DMS153 (cell line): Measurements from ENCODE around the gene TMPRSS11D.

ENCODE experiments used
- DNase-seq: peaks from one replicate; lab custom pipeline; 2025; lab: John Stamatoyannopoulos, UW

The TMPRSS11D gene, protein sequence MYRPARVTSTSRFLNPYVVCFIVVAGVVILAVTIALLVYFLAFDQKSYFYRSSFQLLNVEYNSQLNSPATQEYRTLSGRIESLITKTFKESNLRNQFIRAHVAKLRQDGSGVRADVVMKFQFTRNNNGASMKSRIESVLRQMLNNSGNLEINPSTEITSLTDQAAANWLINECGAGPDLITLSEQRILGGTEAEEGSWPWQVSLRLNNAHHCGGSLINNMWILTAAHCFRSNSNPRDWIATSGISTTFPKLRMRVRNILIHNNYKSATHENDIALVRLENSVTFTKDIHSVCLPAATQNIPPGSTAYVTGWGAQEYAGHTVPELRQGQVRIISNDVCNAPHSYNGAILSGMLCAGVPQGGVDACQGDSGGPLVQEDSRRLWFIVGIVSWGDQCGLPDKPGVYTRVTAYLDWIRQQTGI

DNA sequence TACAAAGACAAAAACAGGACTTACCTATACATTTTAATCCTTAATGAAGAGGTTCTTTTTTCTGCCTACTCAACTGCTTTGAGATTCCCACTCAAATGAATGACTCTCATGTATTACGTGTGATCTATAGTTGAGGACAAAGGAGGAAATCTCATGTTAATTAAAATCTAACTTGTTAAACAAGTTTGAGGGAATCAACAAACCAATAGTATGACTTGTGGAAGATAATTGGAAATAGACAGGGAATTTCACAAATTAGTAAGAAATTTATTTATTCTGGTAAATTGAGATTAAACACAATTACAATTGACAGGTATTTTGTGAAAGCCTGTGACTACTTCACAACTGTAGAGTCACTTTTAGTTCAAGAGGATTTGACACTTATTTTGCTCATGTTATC is at the start of gene TMPRSS11D:
Gene TMPRSS11D (minus strand): TSS at position 101 of the 400 bp plus-strand sequence. CDS start 69 bp downstream, at position 32.
- no peak for DNase-seq

DNA sequence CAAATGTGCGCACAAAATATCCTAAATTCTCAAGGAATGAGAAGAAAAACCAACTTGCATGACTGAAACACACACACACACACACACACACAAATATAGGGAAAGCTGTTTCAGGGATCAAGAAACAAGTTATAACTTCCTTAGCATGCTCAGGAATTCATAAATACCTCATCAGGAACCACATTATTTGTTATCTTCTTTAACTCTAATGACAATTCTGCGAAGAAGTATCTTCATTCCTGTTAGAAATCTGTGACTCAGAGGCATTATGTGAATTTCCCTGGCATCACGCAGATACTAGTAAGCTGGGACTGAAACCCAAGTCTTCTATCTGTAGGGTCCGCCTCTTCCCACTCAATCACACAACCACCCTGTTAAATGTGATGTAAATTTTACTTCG is 49.2 kb upstream of the TMPRSS11D start:
- no peak for DNase-seq

DNA sequence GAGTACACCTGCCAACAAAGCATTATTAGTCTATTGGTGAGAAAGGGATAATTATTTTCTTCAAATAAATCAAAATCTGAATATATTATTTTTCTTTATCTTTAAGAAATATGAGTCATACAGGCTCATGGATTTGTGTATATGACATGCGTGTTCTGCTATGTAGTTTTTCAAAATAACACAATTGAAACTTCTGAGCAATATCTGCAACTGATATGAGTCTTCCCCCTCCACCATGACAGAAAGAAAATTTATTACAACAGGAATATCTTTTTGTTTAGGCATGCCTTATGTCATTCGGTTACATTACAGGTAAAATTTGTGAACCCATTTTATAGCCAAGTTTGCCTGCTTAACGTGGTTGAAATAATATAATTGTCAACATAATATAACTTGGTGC is 47.5 kb upstream of the TMPRSS11D start:
- no peak for DNase-seq

DNA sequence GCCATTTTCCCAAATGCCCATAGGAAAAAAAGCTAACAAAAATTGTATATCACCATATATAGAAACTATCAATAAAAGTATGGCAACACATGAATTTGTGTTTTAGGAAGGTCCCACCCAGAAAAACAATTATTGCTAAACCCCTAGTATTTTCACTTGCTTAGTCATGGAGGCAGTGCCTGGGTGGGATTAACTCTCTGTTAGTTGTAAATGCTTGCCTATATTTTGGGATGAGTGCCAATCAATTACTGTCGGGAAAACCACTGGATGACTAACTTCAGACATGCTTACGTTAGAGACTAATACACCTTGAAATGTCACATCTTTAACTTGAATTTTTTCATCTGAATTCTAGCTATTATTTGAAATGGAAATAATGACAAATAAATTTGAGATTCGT is 45.6 kb upstream of the TMPRSS11D start:
- no peak for DNase-seq

DNA sequence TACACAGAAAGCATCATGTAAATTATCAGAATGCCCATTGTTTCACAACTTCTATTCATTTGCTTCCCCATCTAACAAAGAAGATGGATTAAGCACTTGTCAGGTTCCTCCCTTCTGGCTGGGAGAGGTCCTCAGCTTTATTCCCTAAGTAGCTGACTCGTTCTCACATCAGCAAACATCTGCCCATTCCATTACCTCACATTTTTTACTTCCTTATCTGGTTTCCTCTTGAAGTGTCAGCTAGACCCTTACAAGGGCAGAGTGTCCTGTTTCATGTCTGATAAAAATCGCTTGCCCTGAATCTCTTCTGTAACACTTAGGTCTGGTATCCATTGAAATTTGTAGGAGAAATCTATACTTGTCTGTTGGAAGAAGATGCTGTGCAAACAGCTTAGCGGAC is 44.7 kb upstream of the TMPRSS11D start:
- DNase-seq = peak; percentile 52

DNA sequence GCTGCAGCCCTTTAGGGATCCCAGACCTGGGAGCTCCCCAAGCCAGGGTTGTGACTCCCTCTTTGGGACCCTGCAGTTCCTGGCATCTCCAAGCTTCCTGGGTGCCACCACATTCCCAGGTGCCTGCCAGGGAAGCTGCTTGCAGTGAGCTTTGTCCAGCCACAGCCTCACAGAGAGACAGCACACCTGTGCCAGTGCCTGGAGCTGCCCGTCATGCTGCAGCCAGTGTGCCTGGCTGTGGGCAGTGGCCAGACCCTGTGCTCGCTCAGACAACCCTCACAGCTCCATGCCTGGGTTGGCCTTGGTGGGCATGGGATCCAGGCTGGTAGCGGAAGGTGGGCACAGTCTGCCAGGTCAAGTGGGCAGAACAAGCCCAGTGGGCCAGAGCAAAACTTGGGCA is 43.4 kb upstream of the TMPRSS11D start:
- DNase-seq = no peak

DNA sequence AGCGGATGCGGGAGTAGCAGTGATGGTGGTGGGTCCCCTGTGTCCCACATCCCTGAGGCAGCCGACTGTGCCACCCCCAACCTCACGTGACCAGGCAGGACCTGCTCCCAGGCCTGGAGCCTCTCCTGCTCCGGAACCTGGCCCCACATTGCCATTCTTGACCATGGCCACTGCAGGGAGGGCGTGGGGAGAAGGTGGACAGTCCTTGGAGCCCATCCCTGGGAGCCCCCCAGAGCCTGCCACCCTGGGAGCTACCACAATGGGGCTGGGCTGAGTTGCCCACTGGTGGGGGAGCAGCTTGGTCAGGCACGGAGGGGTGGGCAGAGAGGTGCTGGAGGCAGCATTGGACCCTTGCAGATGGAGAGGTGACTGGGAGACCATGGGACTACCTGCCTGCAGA is 42.7 kb upstream of the TMPRSS11D start:
- no peak for DNase-seq

DNA sequence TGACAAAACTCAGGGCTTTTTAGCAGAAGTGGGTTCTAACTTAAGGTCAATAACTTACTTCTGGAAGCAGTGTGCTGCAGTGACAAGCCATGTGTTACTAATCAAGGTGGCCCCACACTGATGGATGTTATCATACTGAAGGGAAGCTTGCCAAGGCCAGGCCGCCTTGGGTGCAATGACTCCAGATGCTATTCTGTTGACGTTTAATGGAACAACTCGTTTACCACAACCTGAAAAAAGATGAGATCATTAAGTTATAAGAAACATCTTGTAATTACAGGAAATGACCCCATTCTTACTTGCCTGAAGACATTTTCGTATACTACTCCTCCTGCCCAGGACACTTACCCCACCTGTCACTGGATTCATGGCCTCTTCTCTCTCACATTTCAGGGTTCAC is 38.9 kb upstream of the TMPRSS11D start:
- DNase-seq = no peak

DNA sequence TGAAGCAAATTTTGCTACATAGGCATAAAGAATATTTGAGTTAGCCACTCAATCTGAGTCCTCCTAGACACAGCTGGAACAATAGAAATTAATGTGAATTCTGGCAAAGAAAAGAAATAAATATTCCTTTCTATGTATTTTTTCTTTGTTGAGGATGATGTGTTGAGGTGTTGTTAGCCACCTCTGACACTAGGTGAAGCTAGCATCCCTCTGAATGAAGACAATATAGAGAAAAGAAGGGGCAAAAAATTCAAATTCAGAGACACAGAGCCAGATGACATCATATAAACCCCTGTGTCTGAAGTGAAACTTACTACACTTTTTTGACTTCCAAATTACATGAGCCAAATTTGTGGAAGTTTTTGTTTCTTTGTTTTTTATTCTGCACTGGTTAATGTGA is 34.6 kb upstream of the TMPRSS11D start:
- no peak for DNase-seq

DNA sequence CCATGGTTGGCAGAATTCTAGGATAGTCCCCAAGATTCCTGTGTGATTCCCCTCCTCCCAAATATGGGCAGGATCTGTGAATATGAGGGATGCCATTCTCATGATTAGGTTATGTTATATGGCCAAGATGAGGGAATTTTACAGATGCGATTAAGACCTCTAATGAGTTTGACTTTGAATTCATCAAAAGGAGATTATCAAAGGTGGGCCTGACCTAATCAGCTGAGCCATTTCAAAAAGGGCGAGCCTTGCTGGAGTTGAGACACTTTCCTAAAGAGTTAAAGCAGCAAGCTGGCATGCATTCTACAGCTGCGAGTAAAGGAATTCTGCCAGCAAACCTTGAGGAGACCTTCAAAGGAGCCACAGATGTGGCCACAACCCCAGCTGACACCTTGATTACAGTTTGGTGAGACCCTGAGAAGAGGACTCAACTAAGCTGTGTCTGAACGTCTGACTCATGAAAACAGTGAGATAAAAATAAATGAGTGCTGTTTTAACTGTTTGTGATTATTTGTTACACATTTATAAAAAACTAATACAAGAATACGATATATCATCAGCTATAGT is 31.7 kb upstream of the TMPRSS11D start:
- no peak for DNase-seq

DNA sequence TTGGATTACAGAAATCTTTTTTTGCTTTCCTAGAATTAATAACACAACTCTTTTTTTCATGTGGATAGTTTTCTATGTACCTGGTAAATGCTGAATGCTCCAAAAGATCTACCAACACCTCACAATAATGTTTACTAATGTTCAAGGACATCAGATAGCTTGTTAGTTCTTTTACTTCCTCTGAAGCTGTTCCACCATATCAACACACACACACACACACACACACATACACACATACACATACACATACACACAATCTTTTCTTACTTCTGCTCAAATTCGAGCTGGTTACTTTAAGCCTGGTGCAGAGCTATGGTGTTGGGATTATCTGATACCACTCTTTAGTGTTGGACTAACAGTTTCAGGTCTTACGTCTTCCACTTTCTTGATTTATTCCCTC is 28.3 kb upstream of the TMPRSS11D start:
- DNase-seq = no peak

DNA sequence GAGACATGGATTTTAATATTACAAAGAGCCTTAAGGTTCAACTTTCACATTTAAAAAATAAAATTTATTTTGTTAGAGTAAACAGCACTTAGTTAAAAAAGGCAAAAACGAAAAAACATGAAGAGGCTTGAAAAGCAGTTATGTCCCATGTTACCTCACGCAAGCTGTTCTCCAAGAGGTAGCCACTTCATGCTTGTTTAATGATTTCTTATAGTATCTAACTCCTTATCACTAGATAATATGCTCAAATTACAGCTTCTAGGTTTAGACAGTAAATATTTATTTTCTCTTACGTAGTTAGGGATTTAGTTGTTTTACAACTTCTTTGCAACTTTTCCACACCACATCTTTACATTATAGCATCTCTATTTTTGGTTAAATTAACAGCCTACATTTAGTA is 27.8 kb upstream of the TMPRSS11D start:
- DNase-seq = no peak

DNA sequence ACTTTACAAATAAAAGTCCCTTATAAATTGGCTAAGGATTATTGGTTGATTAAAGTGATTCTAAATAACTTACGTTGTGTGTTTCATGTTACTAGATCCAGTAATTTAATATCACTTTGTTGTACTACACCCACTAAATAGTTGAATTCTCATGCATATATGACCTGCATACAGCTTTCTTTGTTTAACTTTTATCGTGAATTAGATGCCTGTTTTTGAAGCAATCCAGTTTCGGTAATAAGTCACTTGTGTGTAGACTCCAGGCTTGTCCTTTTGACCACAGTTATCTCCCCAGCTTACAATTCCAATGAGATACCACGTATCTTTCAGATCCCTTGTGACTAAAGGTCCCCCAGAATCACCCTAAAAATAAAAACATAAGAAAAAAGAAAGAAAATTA is 27.3 kb upstream of the TMPRSS11D start:
- no peak for DNase-seq

DNA sequence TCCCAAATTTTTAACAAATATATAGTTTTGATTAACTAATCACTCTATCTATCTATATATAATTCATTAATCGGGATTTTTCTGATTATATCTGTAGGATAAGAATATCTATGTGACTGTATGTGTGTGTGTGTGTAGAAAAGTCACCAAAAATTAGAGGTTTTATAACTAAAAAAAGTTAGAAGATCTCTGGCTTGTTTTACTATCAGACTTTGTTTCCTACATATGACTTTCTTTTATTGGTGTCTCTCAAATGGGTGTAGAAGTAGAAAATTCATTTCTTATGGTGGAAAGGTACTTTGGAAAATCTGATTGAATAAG is 26.7 kb upstream of the TMPRSS11D start:
- no peak for DNase-seq

DNA sequence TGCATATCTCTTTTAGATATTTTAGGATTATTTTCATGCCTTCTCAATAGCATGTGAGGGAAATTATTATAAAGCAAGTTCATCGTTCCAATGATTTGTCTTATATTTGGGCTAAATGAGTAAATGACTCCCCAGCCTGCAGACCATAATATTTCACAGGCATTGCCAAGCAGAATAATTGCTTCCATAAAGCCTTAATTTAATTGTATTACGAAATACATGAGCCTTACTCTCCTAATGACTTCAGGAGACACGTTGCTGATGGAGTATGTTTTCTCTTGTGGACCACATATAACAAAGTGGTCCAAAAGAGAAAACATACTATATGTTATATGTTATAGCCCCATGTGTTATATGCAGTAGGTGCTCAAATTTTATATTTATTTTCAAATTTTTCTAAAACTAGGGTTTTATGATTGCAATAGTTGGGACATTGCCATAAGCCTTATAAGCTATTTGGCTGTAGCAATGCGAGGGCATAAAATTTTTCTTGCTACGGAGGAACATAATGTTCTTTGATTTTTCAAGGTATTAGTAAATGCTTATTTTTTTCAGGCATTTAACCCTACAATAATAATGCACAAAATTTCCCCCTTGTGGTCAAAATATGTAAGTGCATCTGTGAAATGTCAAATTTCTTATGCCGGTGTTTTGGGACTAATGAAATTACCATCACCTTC is 26.2 kb upstream of the TMPRSS11D start:
- no peak for DNase-seq

DNA sequence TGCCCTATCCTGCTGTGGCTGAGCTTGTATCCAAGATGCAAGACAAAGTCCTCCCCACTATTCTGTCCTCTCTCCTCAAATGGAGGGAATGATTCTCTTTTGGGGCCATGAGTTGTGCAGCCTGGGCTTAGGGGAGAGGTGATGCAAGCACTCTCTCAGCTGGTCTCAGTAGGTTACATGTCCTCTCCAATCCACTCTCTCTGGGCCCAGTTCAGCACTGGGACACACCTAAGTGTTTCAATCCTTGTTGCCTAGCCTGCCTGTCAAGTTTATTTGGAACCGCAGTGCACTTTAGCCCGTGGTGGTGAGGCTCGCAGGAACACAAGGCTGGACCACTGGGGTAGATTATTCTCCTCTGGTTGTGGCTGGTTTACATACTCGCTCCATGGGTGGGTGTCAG is 23.8 kb upstream of the TMPRSS11D start:
- DNase-seq = no peak

DNA sequence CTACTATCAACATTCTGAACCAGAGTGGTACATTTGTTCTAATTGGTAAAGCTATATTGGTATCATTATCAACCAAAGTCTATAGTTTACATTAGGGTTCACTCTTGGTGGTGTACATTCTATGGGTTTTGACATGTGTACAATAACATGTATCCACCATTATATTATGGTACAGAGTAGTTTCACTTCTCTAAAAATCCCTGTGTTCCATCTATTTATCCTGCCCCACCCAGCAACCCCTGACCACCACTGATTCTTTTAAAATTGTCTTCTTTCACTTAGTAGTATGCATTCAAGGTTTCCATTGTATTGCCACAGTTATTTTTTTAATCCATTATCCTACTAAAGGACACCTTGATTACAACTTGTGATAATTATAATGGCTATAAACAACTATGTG is 15.3 kb upstream of the TMPRSS11D start:
- no peak for DNase-seq

DNA sequence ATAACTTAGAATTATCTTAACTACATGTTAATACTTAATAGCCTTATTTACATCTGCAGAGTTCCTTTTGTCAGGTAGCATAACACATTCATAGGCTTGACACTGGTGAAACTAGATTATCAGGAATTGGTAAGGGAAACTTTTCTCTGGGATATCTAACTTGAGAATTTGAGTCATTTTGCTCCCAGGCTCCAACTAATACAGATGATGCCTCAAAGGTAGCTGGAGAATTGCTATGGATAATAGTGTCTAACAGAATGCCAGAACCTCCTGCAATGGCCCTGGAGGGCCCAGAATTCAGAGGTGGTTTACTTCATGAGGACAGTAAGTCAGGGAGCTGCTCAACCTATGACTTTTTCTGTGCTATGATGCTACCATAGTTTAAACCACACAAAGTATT is 13.9 kb upstream of the TMPRSS11D start:
- no peak for DNase-seq

DNA sequence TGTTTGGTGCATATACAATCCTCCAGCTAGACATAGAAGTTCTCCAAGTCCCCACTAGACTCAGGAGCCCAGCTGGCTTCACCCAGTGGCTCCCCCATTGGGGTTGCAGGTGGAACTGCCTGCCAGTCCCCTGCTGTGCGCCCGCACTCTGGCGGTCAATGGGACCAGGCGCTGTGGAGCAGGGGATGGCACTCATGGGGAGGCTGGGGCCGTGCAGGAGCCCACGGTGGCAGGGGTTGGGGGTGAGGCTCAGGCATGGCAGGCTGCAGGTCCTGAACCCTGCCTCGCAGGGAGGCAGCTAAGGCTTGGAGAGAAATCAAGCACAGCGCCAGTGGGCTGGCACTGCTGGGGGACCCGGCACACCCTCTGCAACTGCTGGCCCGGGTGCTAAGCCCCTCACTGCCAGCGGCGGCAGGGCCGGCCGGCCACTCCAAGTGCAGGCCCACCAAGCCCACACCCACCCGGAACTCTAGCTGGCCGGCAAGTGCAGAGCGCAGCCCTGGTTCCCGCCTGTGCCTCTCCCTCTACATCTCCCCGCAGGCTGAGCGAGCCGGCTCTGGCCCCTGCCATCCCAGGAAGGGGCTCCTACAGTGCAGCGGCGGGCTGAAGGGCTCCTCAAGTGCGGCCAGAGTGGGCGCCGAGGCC is 12.7 kb upstream of the TMPRSS11D start:
- DNase-seq = no peak

DNA sequence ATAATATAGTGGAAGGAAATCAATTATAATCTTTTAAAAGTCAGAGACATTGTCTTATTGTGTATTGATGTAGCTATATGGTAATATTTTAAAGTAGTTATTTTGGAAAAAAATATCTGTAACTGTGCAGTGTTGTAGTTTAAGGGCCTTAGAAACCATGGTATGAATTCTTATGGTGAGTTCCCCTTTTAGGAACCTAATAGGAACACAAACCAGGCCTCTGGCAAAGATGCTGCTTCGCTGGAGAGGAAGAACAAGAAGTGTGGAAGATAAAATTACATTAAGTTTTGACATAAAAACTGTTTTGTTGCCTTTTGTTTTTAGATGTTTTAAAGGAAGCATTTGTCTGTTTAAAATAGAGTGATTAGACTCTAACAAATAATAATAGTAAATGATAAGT is 10.9 kb upstream of the TMPRSS11D start:
- DNase-seq = no peak

DNA sequence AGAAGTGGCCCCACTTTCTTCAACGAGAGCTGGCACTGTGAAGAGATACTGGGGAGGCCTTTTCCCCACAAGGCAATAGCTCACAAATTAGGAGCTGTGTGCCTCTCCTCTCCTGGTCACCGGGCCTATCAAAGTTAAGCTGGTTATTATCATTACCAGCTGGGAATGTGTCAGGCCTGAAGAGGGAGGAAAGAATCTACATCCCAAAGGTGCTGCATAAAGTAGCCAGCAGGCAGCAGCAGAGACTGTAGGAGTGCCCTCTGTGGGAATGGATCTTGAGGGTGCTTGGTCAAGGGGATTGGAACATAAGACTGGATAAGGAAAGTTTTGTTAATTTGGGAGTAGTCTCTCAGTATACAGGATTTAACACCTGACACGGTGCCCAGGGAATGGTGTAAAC is 9.1 kb upstream of the TMPRSS11D start:
- DNase-seq = no peak

DNA sequence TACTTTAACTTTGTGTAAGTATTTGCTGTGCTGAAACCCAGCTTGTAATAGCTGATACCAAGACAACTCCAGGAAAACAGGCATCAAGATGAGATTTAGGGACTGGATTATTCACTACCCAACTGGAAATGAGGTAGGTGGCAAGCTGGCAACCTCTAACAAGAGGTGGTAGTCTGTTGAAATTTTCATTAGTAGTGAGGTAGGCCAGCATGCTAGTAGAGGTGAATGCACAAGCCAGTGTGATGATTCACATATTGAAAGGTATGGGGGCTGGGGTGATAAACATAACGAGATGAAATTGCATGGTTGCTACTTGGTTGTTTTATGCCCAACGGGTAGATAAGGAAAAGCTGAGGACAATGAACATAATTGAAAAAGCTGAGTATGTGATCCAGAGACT is 8.5 kb upstream of the TMPRSS11D start:
- no peak for DNase-seq

DNA sequence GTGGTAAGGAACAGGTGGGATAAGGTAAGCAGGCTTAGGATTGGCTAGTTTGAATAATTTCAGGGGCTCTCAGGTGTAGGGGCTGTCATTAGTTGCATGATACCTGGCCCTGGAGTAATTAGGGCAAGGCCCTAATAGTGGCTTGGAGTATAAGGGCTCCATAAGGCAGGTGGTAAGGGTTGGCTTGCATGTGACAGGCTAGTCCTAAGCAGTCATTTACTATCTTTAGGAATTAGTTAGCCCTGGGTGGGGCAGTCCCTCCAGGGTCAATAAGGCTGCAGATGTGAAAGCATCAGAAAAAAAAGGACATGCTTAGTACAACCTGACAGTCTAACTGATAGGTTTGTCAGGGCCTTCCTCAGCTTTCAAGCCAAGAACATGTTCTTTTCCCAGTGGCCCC is 7.8 kb upstream of the TMPRSS11D start:
- no peak for DNase-seq
